Psoas muscle (tissue), 8 donors: ENCODE data around the gene FNDC11. TPM values are rescaled to one million over a fixed set of nuclear protein-coding genes. Genes with fewer than 3 reads are reported as not detected.

ENCODE experiments used
- ATAC-seq, 4 donors: fragments of 200-7000 bp; cut with Tn5 transposase; one replicate each; pipeline ENCODE4 v1.9.1; 2020; ENCODE audit warnings: moderate library complexity in 3 of 4, mild to moderate bottlenecking in 2 of 4
- DNase-seq, 2 donors: peaks; one replicate each; pipeline ENCODE4 v3.0.0-alpha.2; 2020
- H3K27ac ChIP-seq: fragments of 200-600 bp; one replicate; pipeline ENCODE4 v1.8.0; 2022
- H3K27me3 ChIP-seq, 3 donors: fragments of 200-600 bp in 1 of 3; one replicate each; pipeline versions ENCODE4 v1.6.1 to v1.8.0; 2013 to 2022; ENCODE audit warnings: low read length in 2 of 3, mild to moderate bottlenecking in 2 of 3, moderate library complexity in 1 of 3; ENCODE audit not compliant: insufficient read depth in 3 of 3
- H3K36me3 ChIP-seq, 2 donors: fragments of 200-600 bp in 1 of 2; one replicate each; pipeline versions ENCODE4 v1.6.1 to v1.8.0; 2013 to 2022; ENCODE audit warnings: low read depth in 1 of 2, mild to moderate bottlenecking in 1 of 2, moderate library complexity in 1 of 2; ENCODE audit not compliant: insufficient read depth in 1 of 2
- H3K4me1 ChIP-seq: fragments of 200-600 bp; one replicate; pipeline ENCODE4 v1.8.0; 2022
- H3K4me3 ChIP-seq: fragments of 200-600 bp; one replicate; pipeline ENCODE4 v1.8.0; 2022; ENCODE audit warnings: mild to moderate bottlenecking
- H3K9me3 ChIP-seq: fragments of 200-600 bp; one replicate; pipeline ENCODE4 v1.8.0; 2022
- CTCF ChIP-seq: fragments of 200-600 bp; IDR thresholded peaks from one replicate; pipeline ENCODE4 v1.8.0; 2022; ENCODE audit warnings: antibody characterized with exemption
- WGBS, 3 donors: extraction: QIAGEN DNeasy Blood & Tissue Kit; methylation state at CpG; one replicate each; pipeline versions ENCODE4 v1.1.6 to v1.1.7; 2013; 5-methylcytosine and 5-hydroxymethylcytosine counted together
- intact Hi-C, 2 donors: fragments of 100-400 bp; cut with DNase I; formaldehyde crosslinking; loops; one replicate each; pipeline versions ENCODE4 v1.11.0 to v1.14.2; 2022
- polyA plus RNA-seq, 3 donors: library from polyadenylated mRNA; stranded (reverse); fragments of 200-250 nt; gene quantifications; one replicate each; pipeline ENCODE4 v1.2.3, GENCODE V29; 2013
- total RNA-seq, 4 donors: library from RNA; stranded (reverse); fragmentation: NEBNext Ultra II Directional in 2 of 4; extraction: Animal tissue kit (Norgen Biotek cat#: 25700) in 2 of 4; gene quantifications; one replicate each; pipeline versions ENCODE4 v1.2.1 to v1.2.4, GENCODE V29; 2021 to 2023
- donor health status: healthy with polysubstance abuse.
- donor health status: DM: no; HTN: no; CAD: no; lungs with moderate emphysema.
- donor health status: Bipolar disorder and iron deficiency.
- donor health status: healthy.
- donor health status: DM: yes; HTN: yes; CAD: no.
- donor health status: DM: no; HTN: no; CAD: no.
- donor health status: DM: no; HTN: no; CAD: no.
- donor health status: DM: yes; HTN: yes; CAD: no.

FNDC11 gene
- total and polyA plus RNA-seq, 7 donors, result 0.07 to 0.14 (median 0.08) TPM; not detected in 4

- H3K4me3 ChIP-seq, result peak overlapping the region; percentile 34
- peak; percentile 96 for TF ChIP-seq CTCF
- H3K4me1 ChIP-seq, result no peaks in the 10 kb centered on the region
- peak; percentile 87 to 95 (median 89) for ATAC-seq
- H3K27ac ChIP-seq, result no peak overlapping the region
- WGBS, 3 donors, result 18 to 35% (median 35%) methylated on average over 21 to 34 of the region's 34 CpGs
- intact Hi-C loops, result loop anchor here (2.0 to 5.0 kb wide), 6 partner anchors 75 to 437 kb away; no protein-coding TSS in a partner anchor
- peak; percentile 86 to 91 for DNase-seq
- no peaks in the 10 kb centered on the region for H3K36me3 ChIP-seq
- peaks cover 0 to 40% (median 13%) of the 10 kb centered on the region in 3 donors for H3K27me3 ChIP-seq
- H3K9me3 ChIP-seq, result no peaks in the 10 kb centered on the region
These were observed 16.3 kb upstream of the FNDC11 start for GRCh38 chr20:63537525-63538203.

GRCh38 chr20:63538204-63539091 lies 15.5 kb upstream of the FNDC11 start:
- intact Hi-C loops, result loop anchor here (2.0 to 5.0 kb wide), 6 partner anchors 74 to 436 kb away; no protein-coding TSS in a partner anchor
- H3K36me3 ChIP-seq, result no peaks in the 10 kb centered on the region
- peak overlapping the region; percentile 34 for H3K4me3 ChIP-seq
- WGBS, 3 donors, result 49 to 56% (median 51%) methylated on average over 26 to 27 of the region's 27 CpGs
- no peaks in the 10 kb centered on the region for H3K9me3 ChIP-seq
- peak in 3 of 4 donors; percentile 8 to 58 (median 29) for ATAC-seq
- no peaks in the 10 kb centered on the region for H3K4me1 ChIP-seq
- no peak for DNase-seq
- no peak for TF ChIP-seq CTCF
- no peak overlapping the region for H3K27ac ChIP-seq
- H3K27me3 ChIP-seq, result peaks cover 0 to 36% (median 11%) of the 10 kb centered on the region in 3 donors

GRCh38 chr20:63539092-63539430 lies 14.9 kb upstream of the FNDC11 start:
- Histone ChIP-seq H3K9me3 (no peaks in the 10 kb centered on the region), H3K4me1 (no peaks in the 10 kb centered on the region), H3K36me3 (no peaks in the 10 kb centered on the region), H3K4me3 (no peak overlapping the region), H3K27ac (no peak overlapping the region), H3K27me3 (peaks cover 0 to 30% (median 11%) of the 10 kb centered on the region in 3 donors)
- 77 to 94% (median 79%) methylated on average over 12 of the region's 12 CpGs for WGBS, 3 donors
- no peak for ATAC-seq
- intact Hi-C loops, result loop anchor here (2.0 to 5.0 kb wide), 6 partner anchors 73 to 436 kb away; no protein-coding TSS in a partner anchor
- TF ChIP-seq CTCF, result no peak
- no peak for DNase-seq

GRCh38 chr20:63539441-63540370 lies 14.3 kb upstream of the FNDC11 start:
- TF ChIP-seq CTCF, result no peak
- ATAC-seq, result no peak
- Histone ChIP-seq H3K27me3 (peaks cover 0 to 27% (median 10%) of the 10 kb centered on the region in 3 donors), H3K9me3 (no peaks in the 10 kb centered on the region), H3K4me1 (no peaks in the 10 kb centered on the region), H3K4me3 (no peak overlapping the region), H3K27ac (no peak overlapping the region), H3K36me3 (no peaks in the 10 kb centered on the region)
- DNase-seq, result no peak
- intact Hi-C loops, result loop anchor here (2.0 to 5.0 kb wide), 6 partner anchors 73 to 435 kb away; no protein-coding TSS in a partner anchor
- 84 to 92% (median 89%) methylated on average over 29 of the region's 29 CpGs for WGBS, 3 donors
